Fibroblast of the aortic adventitia (primary cell): ENCODE data around the gene MRGPRG. TPM values are rescaled to one million over a fixed set of nuclear protein-coding genes. Genes with fewer than 3 reads are reported as not detected.

ENCODE experiments used
- DNase-seq: peaks from one replicate; pipeline ENCODE4 v3.0.0-alpha.2; 2010; ENCODE audit warnings: low read depth
- H3K4me3 ChIP-seq: 2 replicates; pipeline ENCODE4 v1.5.1; 2011; ENCODE audit warnings: low read depth, mild to moderate bottlenecking, control low read depth, low read length, moderate library complexity
- CTCF ChIP-seq: IDR thresholded peaks from 2 replicates; pipeline ENCODE4 v1.5.1; 2011; ENCODE audit warnings: mild to moderate bottlenecking, low read length, control low read depth, inconsistent platforms; ENCODE audit not compliant: insufficient read depth
- total RNA-seq: library from RNA; depleted of rRNA; stranded (reverse); fragments of >200 nt; gene quantifications from 2 replicates; pipeline ENCODE4 v1.2.3, GENCODE V29; 2012; ENCODE audit warnings: low replicate concordance

MRGPRG gene
- total RNA-seq, 1 donor: not detected

DNA sequence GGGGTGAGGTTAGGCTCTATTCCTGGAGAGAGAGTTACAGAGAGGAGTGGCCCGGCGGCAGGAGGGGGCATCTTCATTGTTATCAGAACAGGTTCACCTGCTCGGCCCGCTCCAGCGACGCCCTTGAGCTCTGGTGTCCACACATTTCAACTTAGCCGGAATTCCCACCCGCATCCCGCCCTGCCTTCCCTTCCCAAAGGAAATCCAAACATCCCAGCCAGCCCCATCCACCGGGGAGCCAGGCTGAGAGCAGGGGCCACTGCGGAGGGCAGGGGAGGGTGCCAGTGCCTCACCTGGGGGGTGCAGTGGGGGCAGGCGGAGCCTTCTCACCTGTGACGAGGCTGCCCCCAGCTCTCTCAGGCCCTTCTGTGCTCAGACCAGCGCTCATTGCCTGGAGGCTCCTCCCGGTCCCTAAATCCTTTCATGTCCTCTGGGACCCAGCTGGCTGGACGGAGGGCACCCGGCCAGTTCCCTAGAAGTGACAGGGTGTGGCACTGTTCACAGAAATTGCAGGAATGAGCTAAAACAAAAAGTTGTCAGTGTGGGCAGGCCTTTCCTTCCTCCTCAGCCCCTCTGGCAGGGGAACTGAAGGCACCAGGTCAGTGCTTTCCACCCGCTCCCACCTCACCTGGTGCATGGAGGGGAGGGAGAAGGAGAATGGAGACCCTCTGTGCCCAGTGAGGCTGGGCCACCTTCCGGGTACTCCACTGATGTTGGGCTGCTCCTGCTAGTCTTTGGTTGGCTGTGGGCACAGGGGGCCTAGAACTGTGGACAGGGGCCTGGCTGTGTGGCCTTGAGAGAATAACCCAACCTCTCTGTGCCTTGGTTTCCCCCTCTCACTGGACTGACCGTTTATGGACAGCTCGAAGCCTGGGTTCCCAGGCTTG is 2.2 kb upstream of the MRGPRG start:
- TF ChIP-seq CTCF: no peak

GRCh38 chr11:3220101-3220500 is 1.5 kb upstream of the MRGPRG start:
- DNase-seq: no peak
- TF ChIP-seq CTCF: no peak
- H3K4me3 ChIP-seq: no peak overlapping the region

More for the DNA sequence above, 2.2 kb upstream of the MRGPRG start:
- no peak overlapping the region for H3K4me3 ChIP-seq
- no peak for DNase-seq

GRCh38 chr11:3219281-3219892 is 774 bp upstream of the MRGPRG start:
- no peak for DNase-seq
- H3K4me3 ChIP-seq: no peak overlapping the region
- TF ChIP-seq CTCF: no peak

DNA sequence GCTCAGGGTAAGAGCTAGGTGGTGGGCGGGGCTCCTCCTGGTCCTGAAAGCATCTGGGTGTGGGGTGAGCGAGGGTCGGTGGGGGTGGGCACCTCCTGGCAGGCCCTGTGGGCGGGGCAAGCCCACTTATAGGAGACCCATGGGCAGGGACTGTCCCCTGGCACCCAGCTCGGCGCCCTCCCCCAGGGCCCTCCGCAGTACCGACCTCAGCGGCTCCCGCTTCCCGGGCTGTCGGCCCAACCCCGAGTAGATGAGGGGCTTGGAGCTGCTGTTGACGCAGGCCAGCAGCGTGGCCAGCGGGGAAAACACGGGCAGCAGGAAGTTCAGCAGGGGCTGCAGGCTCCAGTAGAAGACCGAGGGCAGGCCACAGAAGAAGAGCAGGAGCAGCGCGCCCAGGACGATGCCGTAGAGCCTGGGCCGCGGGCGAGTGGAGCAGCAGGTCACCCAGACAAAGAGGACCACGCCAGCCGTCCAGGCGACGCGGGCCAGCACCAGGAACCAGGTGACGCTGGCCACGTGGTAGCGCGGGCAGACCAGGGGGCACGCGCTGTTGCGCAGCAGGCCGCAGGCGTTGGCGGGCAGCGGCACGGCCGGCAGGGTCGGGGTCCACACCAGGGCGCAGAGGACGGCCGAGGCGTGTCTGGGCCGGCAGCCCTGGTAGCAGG is 663 bp downstream of the MRGPRG start:
- TF ChIP-seq CTCF: no peak
- H3K4me3 ChIP-seq: no peak overlapping the region
- no peak for DNase-seq

- no peak for DNase-seq
- TF ChIP-seq CTCF: no peak
- H3K4me3 ChIP-seq: no peak overlapping the region
Observed at GRCh38 chr11:3216027-3216525, 2.5 kb downstream of the MRGPRG start.

DNA sequence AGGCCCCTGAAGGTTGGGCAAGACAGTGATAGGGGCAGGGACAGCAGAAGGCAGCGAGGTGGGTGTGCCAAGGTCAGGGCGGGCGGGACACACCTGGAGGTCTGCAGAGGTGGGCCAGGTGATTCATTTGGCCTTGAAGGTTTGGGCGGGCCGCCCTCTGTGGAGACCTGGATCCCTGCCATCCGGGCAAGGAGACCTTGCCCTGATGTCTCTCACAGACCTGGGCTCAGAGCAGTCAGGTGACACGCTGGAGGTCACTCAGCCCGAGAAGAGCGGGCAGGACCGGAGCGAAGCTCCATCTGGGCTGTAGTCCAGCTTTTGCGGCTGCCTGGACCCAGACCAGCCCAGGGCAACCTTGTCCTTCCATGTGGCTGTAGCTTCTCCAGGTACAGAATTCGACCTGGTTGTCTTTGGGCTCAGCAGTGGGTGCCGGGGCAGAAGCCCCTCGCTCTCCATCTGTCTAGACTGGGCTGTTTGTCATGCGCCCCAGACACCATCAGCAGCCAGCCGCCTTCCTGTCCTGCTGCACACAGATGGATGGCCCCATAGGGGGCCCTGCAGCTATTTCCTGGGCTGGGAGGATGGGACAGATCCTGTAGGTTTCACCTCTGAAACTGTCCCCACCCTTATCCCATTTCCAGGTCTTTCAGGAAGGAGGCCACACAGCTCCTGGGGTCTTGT is 3.1 kb downstream of the MRGPRG start:
- DNase-seq: no peak
- H3K4me3 ChIP-seq: no peak overlapping the region
- no peak for TF ChIP-seq CTCF
